GM23338 (cell line): ENCODE data around the gene MBD1.

Source experiments
- CREB1 ChIP-seq: fragments of 250-450 bp; sonication (Bioruptor Pico); IDR thresholded peaks from 2 replicates; pipeline ENCODE4 v1.5.0; 2020; ENCODE audit warnings: low read depth, mild to moderate bottlenecking, moderate library complexity
- CTCF ChIP-seq, 2 experiments: fragments of 200-600 bp in 1 of 2; sonication (generic) in 1 of 2; conservative IDR thresholded peaks; 2 replicates each; pipeline versions ENCODE4 v1.5.1 to v1.6.1; 2016 to 2017; ENCODE audit warnings: antibody characterized with exemption in 2 of 2, low read depth in 2 of 2, mild to moderate bottlenecking in 2 of 2, moderate library complexity in 1 of 2
- ETS1 ChIP-seq: IDR thresholded peaks from 2 replicates; pipeline ENCODE4 v1.6.1; 2016; ENCODE audit warnings: antibody characterized with exemption
- EZH2 ChIP-seq: fragments of 200-600 bp; sonication (generic); IDR thresholded peaks from one replicate; pipeline ENCODE4 v1.8.0; 2017; ENCODE audit warnings: antibody characterized with exemption, mild to moderate bottlenecking, low read depth; ENCODE audit not compliant: unreplicated experiment
- EZH2phosphoT487 ChIP-seq: fragments of 200-600 bp; sonication (generic); IDR thresholded peaks from one replicate; pipeline ENCODE4 v1.8.1; 2018; ENCODE audit warnings: antibody characterized with exemption; ENCODE audit not compliant: unreplicated experiment
- JUNB ChIP-seq: IDR thresholded peaks from one replicate; pipeline ENCODE4 v1.6.1; 2016; ENCODE audit warnings: antibody characterized with exemption; ENCODE audit not compliant: unreplicated experiment
- POLR2AphosphoS5 ChIP-seq: IDR thresholded peaks from 2 replicates; pipeline ENCODE4 v1.6.1; 2016; ENCODE audit warnings: antibody characterized with exemption, low read depth
- STAT1 ChIP-seq: IDR thresholded peaks from one replicate; pipeline ENCODE4 v1.6.1; 2016; ENCODE audit warnings: antibody characterized with exemption; ENCODE audit not compliant: unreplicated experiment
- ZNF331 ChIP-seq: fragments of 250-450 bp; sonication (Bioruptor Pico); IDR thresholded peaks from 2 replicates; pipeline ENCODE4 v1.5.0; 2020; ENCODE audit warnings: low read depth, mild to moderate bottlenecking, moderate library complexity
- TF ChIP-seq, protein P1 (sequence below): IDR thresholded peaks from one replicate; pipeline ENCODE4 v1.6.1; 2018; ENCODE audit warnings: antibody characterized with exemption; ENCODE audit not compliant: unreplicated experiment

GRCh38 chr18:50274941-50275340, 6.4 kb downstream of the MBD1 start:
- TF ChIP-seq CTCF (conservative IDR thresholded peaks at IDR 0.05; ENCODE audit: low read depth in 2 of 2) (no peak), JUNB (no peak), CREB1 (CRISPR knock-in tag) (no peak), POLR2AphosphoS5 (no peak), EZH2 (no peak), EZH2phosphoT487 (no peak), ZNF331 (CRISPR knock-in tag) (no peak), STAT1 (no peak), ETS1 (no peak)
- TF ChIP-seq, protein P1, sequence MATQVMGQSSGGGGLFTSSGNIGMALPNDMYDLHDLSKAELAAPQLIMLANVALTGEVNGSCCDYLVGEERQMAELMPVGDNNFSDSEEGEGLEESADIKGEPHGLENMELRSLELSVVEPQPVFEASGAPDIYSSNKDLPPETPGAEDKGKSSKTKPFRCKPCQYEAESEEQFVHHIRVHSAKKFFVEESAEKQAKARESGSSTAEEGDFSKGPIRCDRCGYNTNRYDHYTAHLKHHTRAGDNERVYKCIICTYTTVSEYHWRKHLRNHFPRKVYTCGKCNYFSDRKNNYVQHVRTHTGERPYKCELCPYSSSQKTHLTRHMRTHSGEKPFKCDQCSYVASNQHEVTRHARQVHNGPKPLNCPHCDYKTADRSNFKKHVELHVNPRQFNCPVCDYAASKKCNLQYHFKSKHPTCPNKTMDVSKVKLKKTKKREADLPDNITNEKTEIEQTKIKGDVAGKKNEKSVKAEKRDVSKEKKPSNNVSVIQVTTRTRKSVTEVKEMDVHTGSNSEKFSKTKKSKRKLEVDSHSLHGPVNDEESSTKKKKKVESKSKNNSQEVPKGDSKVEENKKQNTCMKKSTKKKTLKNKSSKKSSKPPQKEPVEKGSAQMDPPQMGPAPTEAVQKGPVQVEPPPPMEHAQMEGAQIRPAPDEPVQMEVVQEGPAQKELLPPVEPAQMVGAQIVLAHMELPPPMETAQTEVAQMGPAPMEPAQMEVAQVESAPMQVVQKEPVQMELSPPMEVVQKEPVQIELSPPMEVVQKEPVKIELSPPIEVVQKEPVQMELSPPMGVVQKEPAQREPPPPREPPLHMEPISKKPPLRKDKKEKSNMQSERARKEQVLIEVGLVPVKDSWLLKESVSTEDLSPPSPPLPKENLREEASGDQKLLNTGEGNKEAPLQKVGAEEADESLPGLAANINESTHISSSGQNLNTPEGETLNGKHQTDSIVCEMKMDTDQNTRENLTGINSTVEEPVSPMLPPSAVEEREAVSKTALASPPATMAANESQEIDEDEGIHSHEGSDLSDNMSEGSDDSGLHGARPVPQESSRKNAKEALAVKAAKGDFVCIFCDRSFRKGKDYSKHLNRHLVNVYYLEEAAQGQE: no peak
